H54 (cell line): ENCODE results near the gene SH3TC1.

Experiments
- DNase-seq: peaks from one replicate; pipeline ENCODE4 v3.0.0; 2011; ENCODE audit warnings: low spot score, mixed read lengths; ENCODE audit not compliant: insufficient read length
- FAIRE-seq: peaks from 3 replicates; lab custom pipeline; 2011; peaks lifted over from hg19 to GRCh38; lab: Jason Lieb, UNC
- POLR2A ChIP-seq: IDR thresholded peaks from 2 replicates; pipeline ENCODE4 v1.6.1; 2011; ENCODE audit warnings: low read depth, mild to moderate bottlenecking, low read length

Gene SH3TC1

DNA sequence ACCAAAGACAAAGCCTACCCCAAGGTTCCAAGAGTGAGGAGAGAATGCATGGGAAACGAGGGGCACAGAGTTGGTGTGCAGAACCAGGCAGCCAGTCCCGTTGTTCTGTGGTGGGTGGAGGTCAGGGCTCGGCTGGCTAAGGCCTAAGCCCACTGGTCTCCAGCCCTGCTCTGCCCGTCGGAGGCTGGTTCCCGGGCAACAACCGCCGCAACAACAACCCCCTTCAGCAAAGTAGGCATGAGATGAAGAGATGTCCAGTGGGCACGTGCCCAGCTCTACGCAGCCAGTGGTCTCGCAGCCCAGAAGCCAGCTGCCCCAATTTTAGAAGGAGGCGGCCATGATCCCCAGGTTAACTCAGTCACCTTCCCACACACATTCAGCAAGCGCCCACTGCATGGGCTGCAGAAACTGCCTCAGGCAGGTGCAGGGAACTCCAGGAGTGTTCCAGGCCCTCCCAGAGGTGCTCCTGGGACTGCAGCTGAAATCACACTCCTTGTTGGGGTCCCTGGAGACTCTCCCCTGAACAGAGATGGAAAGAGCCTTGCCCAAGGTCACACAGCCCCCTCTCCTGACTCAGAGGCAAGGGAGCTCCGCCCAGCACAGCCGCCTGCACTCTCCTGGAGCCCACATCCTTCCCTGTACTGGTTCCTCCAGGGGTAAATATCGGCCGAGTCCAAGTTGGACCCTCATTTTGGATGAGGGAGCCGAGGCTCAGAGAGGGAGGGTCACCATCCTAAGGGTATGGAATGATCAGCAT is 45.1 kb downstream of the SH3TC1 start:
- DNase-seq (no peak), FAIRE-seq (no peak)
- no peak for TF ChIP-seq POLR2A

DNA sequence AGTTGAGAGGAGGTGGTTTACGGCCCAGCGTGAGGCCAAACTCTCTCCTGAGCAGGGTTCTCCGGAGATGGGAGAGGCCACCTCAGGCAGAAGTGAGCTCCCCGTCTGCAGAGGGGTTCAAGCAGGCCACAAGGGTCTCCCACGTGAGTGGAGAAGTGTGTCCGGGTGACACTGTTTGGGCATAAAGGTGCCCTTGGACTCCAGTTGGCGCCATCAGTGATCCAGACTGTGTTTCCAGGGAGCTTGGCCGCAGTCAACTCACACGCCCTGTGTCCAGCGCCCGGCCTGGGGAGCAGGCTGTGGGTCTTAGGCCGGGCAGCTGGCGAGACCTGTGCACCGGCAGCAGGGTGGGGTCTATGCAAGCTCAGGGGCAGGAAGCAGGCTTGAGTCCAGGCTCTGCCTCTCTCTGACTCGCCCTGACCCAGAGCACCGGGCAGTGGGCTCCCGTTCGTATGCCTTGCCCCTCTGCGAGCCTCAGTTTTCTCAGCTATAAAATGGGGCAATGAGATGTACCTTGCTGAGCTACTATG is 45.9 kb downstream of the SH3TC1 start:
- no peak for FAIRE-seq
- no peak for DNase-seq
- no peak for TF ChIP-seq POLR2A

DNA sequence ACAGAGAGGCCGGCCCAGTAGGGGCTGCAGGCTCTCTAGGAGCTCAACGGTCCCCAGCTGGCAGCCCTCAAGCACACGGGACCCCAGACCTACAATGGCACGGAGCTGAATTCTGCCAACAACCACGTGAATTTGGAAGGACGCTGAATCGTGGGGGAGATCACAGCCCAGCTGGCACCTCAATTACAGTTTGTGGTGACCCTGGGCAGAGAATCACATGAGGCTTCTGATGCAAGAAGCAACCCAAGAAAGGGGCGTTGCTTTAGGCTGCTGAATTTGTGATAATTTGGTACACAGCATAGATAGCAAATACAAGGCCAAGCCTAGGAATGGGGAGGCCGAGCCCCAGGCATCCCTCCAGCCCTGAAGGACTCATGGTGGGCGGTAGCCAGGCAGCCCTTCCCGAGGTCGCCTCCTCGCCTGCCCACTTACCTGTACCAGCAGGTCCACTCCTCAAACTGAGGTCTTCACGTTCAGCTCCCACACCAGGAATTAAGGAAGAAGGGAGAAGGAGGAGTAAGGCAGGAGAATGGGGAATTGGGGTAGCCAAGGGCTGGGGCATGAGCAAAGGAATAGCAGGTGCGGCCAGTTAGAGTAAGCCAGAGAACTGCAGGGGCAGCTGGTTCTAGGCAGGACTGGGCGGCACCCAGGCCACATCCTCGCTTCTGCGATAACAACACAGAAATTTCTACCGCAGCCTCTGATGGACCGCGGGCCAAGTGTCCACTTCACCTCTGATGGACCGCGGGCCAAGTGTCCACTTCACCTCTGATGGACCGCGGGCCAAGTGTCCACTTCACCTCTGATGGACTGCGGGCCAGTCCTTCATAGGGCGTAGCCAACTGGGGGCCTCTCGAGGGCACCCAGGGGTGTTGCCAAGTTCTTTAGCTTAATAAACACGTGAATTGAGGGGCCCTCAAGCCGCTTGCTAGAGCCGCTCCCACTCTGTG is 47.1 kb downstream of the SH3TC1 start:
- TF ChIP-seq POLR2A, result no peak
- DNase-seq, result no peak
- no peak for FAIRE-seq

DNA sequence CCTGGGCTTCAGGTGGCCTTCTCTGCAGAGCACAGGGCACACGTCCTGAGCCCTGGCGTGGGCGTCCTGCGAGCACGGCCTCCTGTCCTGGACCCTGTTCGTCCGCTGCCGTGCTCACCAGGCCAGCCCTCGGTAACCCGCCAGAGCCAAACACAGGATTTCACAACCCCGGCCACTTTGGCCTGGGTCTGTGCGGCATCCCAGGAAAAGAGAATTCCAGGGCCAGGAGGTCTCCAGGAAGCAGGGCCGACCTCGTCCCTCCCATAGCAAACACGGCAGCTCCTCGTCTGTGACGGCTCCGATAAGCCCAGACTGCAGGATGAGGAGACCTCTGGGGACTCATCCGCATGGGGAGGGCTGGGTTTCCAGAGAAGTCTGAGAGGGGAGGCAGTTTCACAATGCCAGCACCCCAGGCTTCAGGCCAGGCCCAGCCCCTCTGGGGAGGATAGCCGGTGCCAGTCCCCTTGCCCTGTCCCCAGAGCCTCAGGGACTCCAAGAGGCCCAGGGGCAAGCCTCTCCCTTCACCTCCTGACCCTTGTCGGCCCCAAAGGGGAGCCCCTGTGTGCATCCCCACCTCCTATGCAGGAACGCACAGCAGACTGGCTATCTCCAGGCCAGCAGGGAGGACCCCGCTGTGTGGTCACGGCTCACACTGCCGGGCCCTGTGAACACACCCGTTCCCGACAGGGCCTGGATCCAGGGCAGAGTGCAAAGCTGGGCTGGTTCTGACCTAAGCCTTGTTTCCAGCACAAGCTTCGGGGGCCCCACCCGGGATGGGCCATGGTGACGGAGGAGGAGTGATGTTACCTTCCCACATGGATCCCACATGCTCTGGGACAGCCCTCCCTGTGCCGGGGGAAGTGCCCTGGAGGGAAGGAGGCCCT is 48.2 kb downstream of the SH3TC1 start:
- no peak for FAIRE-seq
- DNase-seq, result no peak
- no peak for TF ChIP-seq POLR2A

DNA sequence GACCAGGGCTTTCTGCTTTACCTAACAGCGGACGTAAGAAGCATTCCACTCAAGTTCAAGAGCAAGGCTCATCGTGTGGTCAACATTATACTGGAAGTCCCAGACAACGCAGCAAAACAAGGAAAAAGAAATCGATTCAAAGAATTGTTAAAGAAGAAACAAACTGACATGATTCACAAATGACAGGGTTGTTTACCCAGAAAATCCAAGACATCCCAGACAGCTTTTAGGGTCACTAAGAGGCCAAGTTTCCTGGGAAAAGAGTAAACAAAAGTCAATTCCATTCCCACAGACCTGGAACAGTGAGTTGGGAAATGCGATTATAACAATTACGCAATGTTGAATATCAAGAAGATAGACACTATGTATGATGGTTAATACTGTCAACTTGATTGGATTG is 49.0 kb downstream of the SH3TC1 start:
- DNase-seq, result no peak
- FAIRE-seq, result no peak
- TF ChIP-seq POLR2A, result no peak

DNA sequence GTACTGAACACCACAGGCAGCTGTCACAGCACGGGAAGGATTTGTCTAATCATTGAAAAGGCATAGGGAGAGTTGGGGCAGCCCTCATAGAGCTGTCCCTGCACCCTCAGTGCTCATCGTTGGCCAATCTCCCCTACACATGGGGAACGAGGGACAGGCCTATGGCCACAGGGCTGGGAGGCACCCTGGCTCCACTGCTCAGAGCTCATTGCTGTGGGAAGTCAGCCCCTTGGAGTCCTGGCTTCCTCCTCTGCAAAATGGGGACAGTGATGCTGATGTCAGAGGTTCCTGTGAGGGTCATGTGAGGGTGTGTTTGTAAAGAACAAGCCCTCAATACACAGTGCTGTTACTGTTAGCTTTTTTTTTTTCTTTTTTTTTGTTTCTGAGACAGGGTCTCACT is 51.1 kb downstream of the SH3TC1 start:
- no peak for FAIRE-seq
- no peak for TF ChIP-seq POLR2A

DNA sequence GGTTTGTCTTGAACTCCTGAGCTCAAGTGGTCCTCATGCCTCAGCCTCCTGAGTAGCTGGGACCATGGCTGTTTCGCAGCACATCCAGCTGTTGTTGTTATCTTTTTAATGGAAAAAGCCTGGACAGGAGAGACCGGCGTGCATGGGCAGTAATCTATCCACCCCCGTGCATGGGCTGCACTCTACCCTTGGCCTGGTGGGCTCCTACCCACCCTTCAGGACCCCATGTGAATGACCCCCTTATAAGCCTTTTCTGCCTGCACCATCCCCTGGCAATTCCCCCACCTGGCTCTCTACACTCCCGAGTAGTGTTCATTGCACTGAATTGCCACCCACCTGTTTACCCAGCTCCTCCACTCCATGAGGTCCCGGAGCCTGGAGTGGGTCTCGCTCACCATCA is 51.5 kb downstream of the SH3TC1 start:
- TF ChIP-seq POLR2A, result no peak
- FAIRE-seq, result no peak
- no peak for DNase-seq

More for the DNA sequence above, 51.1 kb downstream of the SH3TC1 start:
- DNase-seq, result no peak

DNA sequence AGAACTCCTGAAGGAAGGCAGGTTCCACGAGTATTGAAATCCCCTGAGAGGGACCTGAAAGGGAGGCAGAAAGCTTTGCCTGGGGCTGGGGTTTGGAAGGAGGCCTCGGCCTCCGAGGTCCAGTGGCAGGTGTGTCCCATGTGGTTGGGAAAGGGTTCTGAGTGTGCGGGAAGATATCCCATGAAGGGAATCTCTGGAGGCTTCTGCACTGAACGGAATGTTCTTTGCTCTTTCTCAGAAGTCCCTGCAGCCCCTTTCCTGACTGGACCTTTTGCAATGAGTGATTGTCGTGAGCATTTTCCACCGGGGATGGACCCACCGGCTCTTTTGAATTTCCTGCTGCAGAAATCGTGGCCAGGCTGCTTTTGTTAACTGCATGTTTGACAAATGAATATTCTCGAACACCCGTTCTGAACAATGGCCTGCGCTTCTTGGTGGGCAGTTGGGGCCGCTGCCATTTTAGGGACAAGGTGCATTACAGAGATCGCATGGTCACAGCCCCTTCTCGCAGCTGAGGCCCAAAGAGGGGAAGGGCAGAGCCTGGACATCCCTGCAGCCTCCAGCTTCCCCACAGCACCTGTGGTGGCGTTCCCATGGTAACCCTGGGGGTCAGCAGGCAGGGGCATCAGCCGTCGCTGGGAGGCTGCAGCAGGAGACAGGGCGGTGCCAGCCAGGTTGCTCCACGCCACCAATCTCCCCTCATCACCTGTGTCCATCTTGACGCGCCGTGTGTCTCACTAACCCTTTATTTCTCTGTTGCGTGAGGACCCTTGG is 52.2 kb downstream of the SH3TC1 start:
- FAIRE-seq (no peak), DNase-seq (no peak)
- TF ChIP-seq POLR2A, result no peak

DNA sequence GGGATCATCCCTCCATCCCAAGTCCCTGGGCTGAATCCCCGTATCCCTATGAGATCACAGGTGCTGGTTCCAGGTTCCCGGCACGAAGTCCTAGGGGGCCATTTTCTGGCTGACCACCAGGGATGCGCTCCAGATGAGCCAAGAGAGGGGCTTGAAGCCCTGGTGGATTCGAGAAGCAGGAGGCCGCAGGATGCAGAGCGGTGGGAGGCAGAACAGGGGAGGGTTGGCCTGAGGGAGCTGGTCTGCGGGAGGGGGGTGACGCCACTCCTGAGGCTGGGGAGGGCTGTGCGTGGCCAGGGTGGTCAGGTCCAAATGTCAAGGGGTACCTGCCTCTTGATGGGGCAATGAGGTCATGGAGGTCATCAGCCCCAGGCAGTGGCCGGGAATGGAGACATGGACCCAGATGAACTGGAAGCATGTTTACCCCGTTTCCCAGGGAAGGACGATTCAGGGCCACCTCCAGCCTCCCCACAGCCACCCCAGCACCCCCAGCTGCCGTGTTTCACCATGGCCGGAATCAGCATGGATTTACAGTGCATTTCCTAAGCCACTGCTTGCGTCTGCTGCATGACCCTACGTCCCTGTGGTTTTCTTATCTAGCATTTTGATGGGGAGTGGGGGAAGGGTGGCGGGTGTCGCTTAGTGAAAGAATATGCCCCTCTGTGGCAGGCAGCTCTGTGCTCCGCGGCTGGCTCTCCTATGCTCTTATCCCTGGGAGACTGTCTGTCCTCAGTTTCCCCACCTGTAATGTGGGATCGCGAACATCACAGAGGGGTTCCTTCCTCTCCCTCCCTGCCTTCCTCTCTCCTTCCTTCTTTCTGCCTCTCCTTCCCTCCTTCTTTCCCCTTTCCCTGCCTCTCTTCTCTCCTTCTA is 53.4 kb downstream of the SH3TC1 start:
- DNase-seq, result no peak
- no peak for TF ChIP-seq POLR2A
- no peak for FAIRE-seq

DNA sequence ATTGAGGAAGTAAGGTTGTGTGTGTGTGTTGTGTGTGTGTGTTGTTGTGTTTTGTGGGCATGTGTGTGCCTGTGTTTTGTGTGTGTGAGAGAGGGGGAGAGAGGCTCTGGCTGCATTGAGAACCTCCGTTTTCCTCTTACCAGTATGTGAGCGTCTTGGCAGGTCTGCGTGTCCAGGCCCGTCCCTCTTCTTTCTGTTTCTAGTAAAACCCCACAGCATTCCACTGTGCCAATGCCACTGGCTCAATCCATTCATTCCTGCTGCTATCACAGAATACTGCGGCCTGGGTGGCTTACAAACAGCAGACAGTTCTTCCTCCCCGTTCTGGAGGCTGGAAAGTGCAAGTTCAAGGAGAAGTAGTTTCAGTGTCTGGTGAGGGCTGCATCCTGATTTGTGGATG is 55.0 kb downstream of the SH3TC1 start:
- no peak for TF ChIP-seq POLR2A
- FAIRE-seq, result no peak
- no peak for DNase-seq

DNA sequence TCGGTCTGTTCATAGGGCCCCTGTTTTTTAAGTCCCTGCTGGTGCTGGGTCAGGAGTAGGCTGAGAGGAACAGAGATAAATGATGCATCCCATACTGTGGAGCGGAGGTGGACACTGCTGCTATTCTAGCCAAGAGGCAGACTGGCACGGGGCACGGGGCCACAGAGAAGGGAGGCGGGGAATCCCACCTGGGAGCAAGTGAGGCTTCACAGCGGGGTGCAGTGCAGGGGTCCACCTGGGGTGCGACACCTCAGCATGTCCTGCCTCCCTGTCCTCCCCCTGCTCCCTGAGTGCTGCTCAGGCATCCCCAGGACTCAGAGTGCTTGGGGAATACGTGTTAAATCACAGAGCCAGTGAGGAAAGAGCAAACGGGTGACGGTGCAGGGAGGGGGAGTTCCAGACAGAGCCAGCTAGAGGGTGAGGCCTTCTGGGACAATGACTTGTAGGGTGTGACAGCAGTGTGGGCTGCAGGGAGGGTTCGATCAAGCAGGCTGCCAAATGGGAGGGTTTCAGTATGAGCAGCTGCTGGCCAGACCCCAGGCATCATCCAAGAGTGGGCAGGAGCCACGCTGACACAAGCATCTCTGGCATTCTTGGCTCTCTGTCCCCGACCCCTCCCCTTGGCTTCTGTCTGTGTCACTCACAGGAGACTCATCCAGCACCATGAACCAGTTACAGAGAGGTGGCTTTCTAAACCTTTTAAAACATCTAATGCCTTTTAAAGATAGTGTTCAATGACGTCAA is 56.8 kb downstream of the SH3TC1 start:
- FAIRE-seq (no peak), DNase-seq (no peak)
- no peak for TF ChIP-seq POLR2A
